Lung (tissue), 12 donors: ENCODE measurements around the gene RNF215. TPM values are rescaled to one million over a fixed set of nuclear protein-coding genes. Genes with fewer than 3 reads are reported as not detected.

Experiments
- ATAC-seq: fragments of 200-7000 bp; cut with Tn5 transposase; one replicate; pipeline ENCODE4 v1.9.1; 2020; ENCODE audit warnings: moderate number of reproducible peaks; ENCODE audit not compliant: insufficient read depth, low FRiP score
- DNase-seq, 3 donors: peaks; one replicate each; pipeline ENCODE4 v3.0.0-alpha.2; 2013 to 2017
- H3K27ac ChIP-seq, 2 donors: one replicate each; pipeline ENCODE4 v1.5.1; 2013; ENCODE audit warnings: mild to moderate bottlenecking in 2 of 2, moderate library complexity in 2 of 2, control low read depth in 1 of 2, inconsistent platforms in 1 of 2, low read depth in 1 of 2, low read length in 1 of 2
- H3K27me3 ChIP-seq, 3 donors: one replicate each; pipeline ENCODE4 v1.5.1; 2013; ENCODE audit warnings: low read length in 2 of 3; ENCODE audit not compliant: control insufficient read depth in 3 of 3, insufficient read depth in 3 of 3
- H3K36me3 ChIP-seq, 4 donors: one replicate each; pipeline ENCODE4 v1.5.1; 2013; ENCODE audit warnings: low read length in 4 of 4, mild to moderate bottlenecking in 1 of 4, moderate library complexity in 1 of 4; ENCODE audit not compliant: control insufficient read depth in 4 of 4, insufficient read depth in 4 of 4
- H3K4me1 ChIP-seq, 5 donors: one replicate each; pipeline ENCODE4 v1.5.1; 2013; ENCODE audit warnings: low read length in 5 of 5, mild to moderate bottlenecking in 2 of 5, moderate library complexity in 1 of 5; ENCODE audit not compliant: control insufficient read depth in 5 of 5, insufficient read depth in 5 of 5
- H3K4me3 ChIP-seq: one replicate; pipeline ENCODE4 v1.5.1; 2013; ENCODE audit warnings: mild to moderate bottlenecking, control low read depth, moderate library complexity
- H3K9ac ChIP-seq, 2 donors: one replicate each; pipeline ENCODE4 v1.5.1; 2013; ENCODE audit warnings: low read length in 2 of 2, control low read depth in 1 of 2; ENCODE audit not compliant: insufficient read depth in 1 of 2
- H3K9me3 ChIP-seq, 4 donors: one replicate each; pipeline ENCODE4 v1.5.1; 2013; ENCODE audit warnings: low read length in 3 of 4, mild to moderate bottlenecking in 1 of 4, moderate library complexity in 1 of 4; ENCODE audit not compliant: control insufficient read depth in 4 of 4, insufficient read depth in 3 of 4
- CTCF ChIP-seq: IDR thresholded peaks from 2 replicates; pipeline ENCODE4 v1.5.1; 2012; ENCODE audit warnings: mild to moderate bottlenecking; ENCODE audit errors: control extremely low read depth, extremely low read depth
- WGBS, 2 donors: extraction: QIAGEN DNeasy Blood & Tissue Kit; methylation state at CpG; one replicate each; pipeline ENCODE4 v1.1.7; 2013; 5-methylcytosine and 5-hydroxymethylcytosine counted together
- polyA plus RNA-seq, 2 donors: library from polyadenylated mRNA; stranded (reverse); fragments of 200-250 nt; gene quantifications; one replicate each; pipeline ENCODE4 v1.2.1, GENCODE V29; 2013
- total RNA-seq, 2 donors: library from RNA; depleted of rRNA in 1 of 2; stranded (reverse); fragments of >200 nt in 1 of 2; gene quantifications; one replicate each; pipeline ENCODE4 v1.2.1, GENCODE V29; 2014 to 2021
- donor health status: control.
- donor health status: control.
- donor health status: Bipolar disorder and iron deficiency.
- donor health status: healthy.
- donor health status: DM: yes; HTN: yes; CAD: no.

The RNF215 gene
- total and polyA plus RNA-seq, 4 donors = 8.5 to 19.7 (median 9.6) TPM

GRCh38 chr22:30393322-30393680, 6.1 kb upstream of the RNF215 start:
- Histone ChIP-seq H3K4me1 (peaks cover 0 to 15% (median 2%) of the 10 kb centered on the region in 5 donors), H3K27me3 (peaks cover 0 to 3% (median 0%) of the 10 kb centered on the region in 3 donors), H3K4me3 (no peak overlapping the region), H3K9ac (no peak overlapping the region), H3K36me3 (no peaks in the 10 kb centered on the region), H3K9me3 (peaks cover 0 to 4% (median under 1%) of the 10 kb centered on the region in 4 donors), H3K27ac (no peak overlapping the region)
- no peak for DNase-seq
- WGBS, 2 donors = 72 to 83% methylated on average over 7 of the region's 7 CpGs
- TF ChIP-seq CTCF = no peak
- ATAC-seq = no peak

GRCh38 chr22:30392661-30393321, 5.6 kb upstream of the RNF215 start:
- Histone ChIP-seq H3K4me3 (no peak overlapping the region), H3K27me3 (peaks cover 0 to 3% (median 0%) of the 10 kb centered on the region in 3 donors), H3K4me1 (peaks cover 0 to 10% (median 0%) of the 10 kb centered on the region in 5 donors), H3K36me3 (no peaks in the 10 kb centered on the region), H3K27ac (peak overlapping the region in 1 of 2 donors; percentile 42), H3K9ac (no peak overlapping the region), H3K9me3 (peaks cover 0 to 4% (median under 1%) of the 10 kb centered on the region in 4 donors)
- DNase-seq (peak in 1 of 3 donors; percentile 13), ATAC-seq (no peak)
- no peak for TF ChIP-seq CTCF
- WGBS, 2 donors = 55 to 61% methylated on average over 9 of the region's 9 CpGs

- no peak overlapping the region for H3K27ac ChIP-seq
- peak; percentile 89 for TF ChIP-seq CTCF
- peak; percentile 39 for ATAC-seq
- no peak overlapping the region for H3K4me3 ChIP-seq
- no peaks in the 10 kb centered on the region for H3K27me3 ChIP-seq
- peaks cover 0 to 4% (median under 1%) of the 10 kb centered on the region in 4 donors for H3K9me3 ChIP-seq
- no peak overlapping the region for H3K9ac ChIP-seq
- peak; percentile 65 to 69 (median 67) for DNase-seq
- H3K36me3 ChIP-seq = no peaks in the 10 kb centered on the region
- WGBS, 2 donors = 60 to 71% methylated on average over 5 of the region's 5 CpGs
- H3K4me1 ChIP-seq = peaks cover 0 to 10% (median 0%) of the 10 kb centered on the region in 5 donors
Observed at GRCh38 chr22:30390974-30391691, 3.9 kb upstream of the RNF215 start.
